IPS-15b (cell line): Measurements from ENCODE around the gene HABP2.

Source experiments
- H3K27me3 ChIP-seq: one replicate; pipeline ENCODE4 v1.6.1; 2013; ENCODE audit warnings: low read length; ENCODE audit not compliant: control insufficient read depth, insufficient read depth
- H3K36me3 ChIP-seq: one replicate; pipeline ENCODE4 v1.6.1; 2013; ENCODE audit warnings: low read length; ENCODE audit not compliant: control insufficient read depth, insufficient read depth
- H3K4me1 ChIP-seq: one replicate; pipeline ENCODE4 v1.6.1; 2013; ENCODE audit warnings: mild to moderate bottlenecking, low read length; ENCODE audit not compliant: control insufficient read depth, insufficient read depth
- H3K4me3 ChIP-seq: one replicate; pipeline ENCODE4 v1.5.1; 2013; ENCODE audit warnings: low read depth, low read length
- H3K9ac ChIP-seq: one replicate; pipeline ENCODE4 v1.6.1; 2013; ENCODE audit warnings: low read depth, mild to moderate bottlenecking, low read length
- H3K9me3 ChIP-seq: one replicate; pipeline ENCODE4 v1.6.1; 2013; ENCODE audit warnings: mild to moderate bottlenecking, low read length; ENCODE audit not compliant: control insufficient read depth, insufficient read depth

Gene HABP2

DNA sequence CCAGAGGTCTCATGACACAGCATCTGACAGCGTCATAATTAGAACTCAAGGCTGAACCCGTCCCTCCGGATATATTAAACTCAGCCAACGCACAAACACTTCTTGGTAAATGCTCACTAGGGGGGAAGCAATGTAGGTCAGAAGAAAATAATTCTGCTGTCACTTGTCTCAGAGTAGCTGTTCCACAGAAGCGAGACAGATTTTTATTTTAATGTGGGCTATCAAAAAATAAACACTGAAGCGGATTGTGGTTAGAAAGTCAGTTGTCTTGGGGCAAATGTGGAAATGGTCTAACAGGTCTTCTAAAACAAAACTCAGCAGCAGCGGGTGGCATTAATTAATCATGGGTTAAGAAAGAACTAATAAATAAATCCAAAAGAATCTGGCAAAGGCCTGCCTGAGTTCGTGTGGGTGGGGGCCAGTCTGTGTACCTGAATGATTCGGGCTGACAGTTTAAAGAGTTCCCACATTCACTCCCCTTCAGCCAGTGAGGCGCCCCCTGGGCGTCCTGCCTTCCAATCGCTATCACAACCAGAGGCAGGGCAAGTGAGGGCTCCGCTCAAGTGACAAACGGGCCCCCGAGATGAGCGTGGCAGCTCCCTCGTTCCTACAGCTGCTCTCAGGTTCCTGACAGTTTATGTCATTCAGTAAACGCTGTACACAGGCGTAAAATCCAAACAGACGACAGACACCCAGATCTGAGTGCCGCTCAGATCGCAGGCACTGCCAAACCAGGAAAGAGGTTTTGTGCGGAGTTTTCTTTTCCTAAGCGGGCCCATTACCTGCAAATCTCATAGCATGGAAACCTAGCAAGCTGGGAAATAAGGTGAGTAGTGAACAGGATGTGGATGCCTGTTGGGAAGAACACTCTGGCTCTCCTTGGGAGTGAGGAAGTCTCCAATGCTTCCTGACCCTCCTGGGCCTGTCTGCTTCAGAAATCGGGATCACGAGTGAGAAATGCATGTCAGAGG, 58.1 kb downstream of the HABP2 start:
- peaks cover 8% of the 10 kb centered on the region for H3K27me3 ChIP-seq
- H3K9me3 ChIP-seq = no peaks in the 10 kb centered on the region
- no peak overlapping the region for H3K9ac ChIP-seq
- no peak overlapping the region for H3K4me3 ChIP-seq
- H3K4me1 ChIP-seq = peaks cover 17% of the 10 kb centered on the region
- no peaks in the 10 kb centered on the region for H3K36me3 ChIP-seq

DNA sequence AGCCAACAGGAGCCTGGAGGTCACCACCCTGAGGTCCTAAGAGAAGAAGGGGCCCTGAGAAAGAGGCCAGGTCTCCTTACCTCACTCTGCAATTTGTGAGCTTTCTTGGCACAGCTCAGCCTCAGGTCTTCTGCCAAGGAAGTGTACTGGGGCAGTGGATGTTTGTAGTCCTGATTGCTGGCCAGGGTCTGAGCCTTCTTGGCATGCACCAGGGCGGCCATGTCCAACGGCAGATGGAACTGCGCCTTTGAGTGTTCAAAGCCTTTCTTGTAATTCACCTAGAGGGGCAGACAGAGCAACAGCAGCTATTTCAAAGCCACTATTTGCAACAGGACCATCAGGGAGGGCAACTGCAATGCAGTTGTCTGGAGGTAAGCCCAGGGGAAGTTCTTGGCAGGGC, 59.3 kb downstream of the HABP2 start:
- no peaks in the 10 kb centered on the region for H3K9me3 ChIP-seq
- no peak overlapping the region for H3K9ac ChIP-seq
- H3K4me3 ChIP-seq = no peak overlapping the region
- H3K4me1 ChIP-seq = peaks cover 21% of the 10 kb centered on the region
- no peaks in the 10 kb centered on the region for H3K36me3 ChIP-seq
- peaks cover 8% of the 10 kb centered on the region for H3K27me3 ChIP-seq

DNA sequence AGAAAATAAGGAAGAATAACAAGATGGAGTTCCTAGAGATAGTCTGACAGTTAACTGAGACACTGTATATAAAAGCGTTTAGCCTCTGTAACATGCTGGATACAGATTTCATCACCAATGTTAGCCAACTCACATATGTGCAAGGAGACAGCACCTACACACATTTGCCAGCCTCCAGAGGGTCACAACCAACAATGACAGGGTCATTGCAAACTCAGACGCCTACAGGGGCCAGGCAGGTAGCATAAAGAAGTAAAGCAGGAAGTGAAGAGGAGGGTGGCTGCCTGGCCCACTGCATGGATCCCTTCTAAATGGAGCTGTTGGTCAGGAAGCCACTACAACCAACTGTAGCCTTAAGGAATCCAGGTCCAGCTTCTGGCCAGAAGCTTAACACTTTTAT, 60.6 kb downstream of the HABP2 start:
- Histone ChIP-seq H3K27me3 (peaks cover 10% of the 10 kb centered on the region), H3K36me3 (no peaks in the 10 kb centered on the region), H3K9ac (no peak overlapping the region), H3K4me3 (no peak overlapping the region), H3K4me1 (peaks cover 25% of the 10 kb centered on the region), H3K9me3 (no peaks in the 10 kb centered on the region)

DNA sequence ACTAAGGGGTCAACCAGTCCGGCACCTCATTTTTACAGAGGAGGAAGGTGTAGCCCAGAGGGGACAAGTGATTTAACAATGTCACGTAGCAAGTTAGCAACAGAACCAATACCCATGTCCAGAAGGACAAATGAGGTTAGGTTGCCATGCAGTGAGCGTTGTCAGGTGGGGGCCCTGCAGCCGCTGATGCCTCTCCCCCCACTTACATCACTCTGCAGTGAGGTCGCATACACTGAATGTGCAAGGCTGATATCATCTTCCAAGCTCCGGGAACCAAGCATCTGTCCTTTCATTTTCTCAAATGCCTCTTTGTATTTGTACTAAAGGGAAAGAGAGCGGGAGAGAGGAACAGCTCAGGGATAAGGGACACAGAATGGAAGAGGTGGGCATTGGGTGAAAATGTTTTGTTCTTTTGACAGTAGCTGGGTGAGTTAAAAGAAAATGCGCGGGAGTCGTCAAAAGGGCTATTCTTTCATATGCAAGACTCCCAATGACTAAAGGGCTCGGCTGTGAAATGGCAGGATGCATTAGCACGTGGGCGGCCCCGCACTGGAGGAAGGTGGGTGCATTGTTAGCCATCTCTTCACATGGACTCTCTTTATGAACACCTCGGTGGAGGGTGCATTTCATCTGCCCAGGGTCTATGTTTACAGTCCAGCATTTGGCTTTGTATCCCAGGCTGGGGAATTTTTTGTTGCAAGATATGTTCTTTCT, 61.3 kb downstream of the HABP2 start:
- no peak overlapping the region for H3K9ac ChIP-seq
- H3K9me3 ChIP-seq = no peaks in the 10 kb centered on the region
- no peaks in the 10 kb centered on the region for H3K36me3 ChIP-seq
- peaks cover 13% of the 10 kb centered on the region for H3K27me3 ChIP-seq
- peaks cover 25% of the 10 kb centered on the region for H3K4me1 ChIP-seq
- no peak overlapping the region for H3K4me3 ChIP-seq

DNA sequence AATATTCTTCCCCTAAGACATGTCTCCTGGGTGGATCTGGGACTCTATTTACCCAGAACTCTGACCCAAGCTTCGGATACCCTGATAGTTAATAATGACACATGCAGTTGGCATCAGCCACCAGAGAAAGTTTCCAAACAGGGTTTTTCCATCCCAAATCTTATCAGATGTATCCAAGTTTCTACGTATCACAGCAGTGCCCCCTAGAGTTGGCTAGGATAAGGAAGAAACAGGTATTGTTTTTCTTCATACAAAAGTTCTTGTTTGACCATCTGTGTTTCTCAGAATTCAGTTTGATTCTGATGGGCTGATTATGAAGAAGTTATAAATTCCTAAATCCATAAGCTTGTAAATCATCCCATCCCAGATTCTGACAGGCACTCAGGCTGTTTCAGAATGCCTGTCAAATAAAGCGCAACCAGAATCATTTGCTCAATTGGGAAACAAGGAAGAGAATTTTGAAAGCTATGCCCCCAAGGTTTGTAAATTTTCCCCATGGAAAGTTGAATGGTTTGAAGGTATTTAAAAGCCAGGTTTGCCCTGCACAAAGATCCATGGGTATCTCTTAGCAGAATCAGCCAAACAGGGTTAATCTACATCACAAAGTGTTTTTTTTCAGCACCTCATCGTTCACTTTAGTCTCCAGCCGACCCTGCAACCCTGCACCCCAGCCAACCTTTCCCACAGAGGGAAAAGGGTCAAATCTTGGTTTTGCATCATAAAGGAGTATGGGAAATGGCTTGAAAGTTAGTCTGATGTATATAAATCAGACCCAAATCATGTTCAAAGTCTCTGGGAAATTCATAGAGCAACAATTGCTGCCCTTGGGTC, 63.6 kb downstream of the HABP2 start:
- peaks cover 24% of the 10 kb centered on the region for H3K4me1 ChIP-seq
- H3K27me3 ChIP-seq = peaks cover 13% of the 10 kb centered on the region

DNA sequence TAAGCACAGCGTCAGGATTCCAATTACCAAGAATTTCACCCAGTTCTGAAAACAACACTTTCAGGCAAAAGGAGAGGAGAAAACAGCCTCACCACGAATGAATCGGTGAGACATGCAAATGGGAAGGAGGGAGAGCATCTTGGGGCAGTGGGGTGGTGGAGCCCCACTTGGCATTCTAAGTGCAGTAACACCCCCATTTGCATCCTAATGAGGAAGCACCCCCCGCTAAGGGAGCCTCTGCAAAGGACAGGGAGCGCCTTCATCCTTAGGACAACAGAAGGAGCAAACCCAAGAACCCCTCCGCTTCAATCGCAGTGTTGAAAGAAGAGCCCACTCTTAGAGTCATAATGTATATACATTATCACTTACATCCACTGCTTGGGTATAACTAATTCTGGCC, 64.2 kb downstream of the HABP2 start:
- Histone ChIP-seq H3K27me3 (peaks cover 12% of the 10 kb centered on the region), H3K9me3 (no peaks in the 10 kb centered on the region), H3K4me1 (peaks cover 24% of the 10 kb centered on the region), H3K4me3 (peak overlapping the region; percentile 18), H3K9ac (no peak overlapping the region), H3K36me3 (no peaks in the 10 kb centered on the region)

More for the DNA sequence above, 63.6 kb downstream of the HABP2 start:
- peak overlapping the region; percentile 18 for H3K4me3 ChIP-seq
- H3K36me3 ChIP-seq = no peaks in the 10 kb centered on the region
- H3K9ac ChIP-seq = no peak overlapping the region
- H3K9me3 ChIP-seq = no peaks in the 10 kb centered on the region

DNA sequence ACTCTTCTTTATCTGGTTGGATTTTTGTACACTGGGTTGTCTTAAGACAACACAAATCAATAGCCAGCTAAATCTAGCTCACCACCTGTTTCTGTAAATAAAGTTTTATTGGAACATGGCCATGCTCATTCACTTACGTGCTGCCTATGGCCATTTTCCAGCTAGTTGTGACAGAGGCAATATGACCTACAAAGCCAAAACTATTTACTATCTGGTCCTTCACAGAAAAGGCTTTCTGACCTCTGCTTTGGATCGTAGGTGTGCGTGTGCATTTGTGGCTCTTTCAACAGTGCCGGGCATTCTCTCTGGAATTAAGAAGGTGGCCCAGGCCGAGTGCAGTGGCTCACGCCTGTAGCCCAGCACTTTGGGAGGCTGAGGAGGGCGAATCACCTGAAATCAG, 65.5 kb downstream of the HABP2 start:
- H3K9me3 ChIP-seq = no peaks in the 10 kb centered on the region
- H3K4me1 ChIP-seq = peaks cover 24% of the 10 kb centered on the region
- H3K9ac ChIP-seq = no peak overlapping the region
- H3K4me3 ChIP-seq = no peak overlapping the region
- H3K27me3 ChIP-seq = peaks cover 12% of the 10 kb centered on the region
- no peaks in the 10 kb centered on the region for H3K36me3 ChIP-seq

DNA sequence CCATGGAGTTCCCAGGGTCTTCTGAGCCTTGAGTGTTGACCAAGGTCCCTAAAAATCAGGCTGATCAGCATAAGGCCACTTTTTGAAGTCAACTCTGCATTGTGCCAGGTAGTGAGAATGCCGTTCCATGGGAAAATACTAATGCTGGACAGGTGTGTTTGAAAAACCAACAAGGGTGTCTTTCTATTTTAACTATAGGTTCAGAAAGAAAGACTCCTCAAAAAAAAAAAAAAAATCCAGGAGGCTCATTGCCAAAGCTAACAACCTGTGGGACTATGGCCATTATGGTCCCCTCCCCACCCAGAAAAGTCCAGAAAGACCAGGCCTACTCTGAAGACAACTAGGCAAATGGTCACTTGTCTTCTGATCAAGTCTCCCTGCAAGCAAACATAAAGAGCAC, 66.5 kb downstream of the HABP2 start:
- no peak overlapping the region for H3K9ac ChIP-seq
- peaks cover 20% of the 10 kb centered on the region for H3K4me1 ChIP-seq
- no peaks in the 10 kb centered on the region for H3K36me3 ChIP-seq
- peaks cover 12% of the 10 kb centered on the region for H3K27me3 ChIP-seq
- H3K9me3 ChIP-seq = no peaks in the 10 kb centered on the region
- no peak overlapping the region for H3K4me3 ChIP-seq

DNA sequence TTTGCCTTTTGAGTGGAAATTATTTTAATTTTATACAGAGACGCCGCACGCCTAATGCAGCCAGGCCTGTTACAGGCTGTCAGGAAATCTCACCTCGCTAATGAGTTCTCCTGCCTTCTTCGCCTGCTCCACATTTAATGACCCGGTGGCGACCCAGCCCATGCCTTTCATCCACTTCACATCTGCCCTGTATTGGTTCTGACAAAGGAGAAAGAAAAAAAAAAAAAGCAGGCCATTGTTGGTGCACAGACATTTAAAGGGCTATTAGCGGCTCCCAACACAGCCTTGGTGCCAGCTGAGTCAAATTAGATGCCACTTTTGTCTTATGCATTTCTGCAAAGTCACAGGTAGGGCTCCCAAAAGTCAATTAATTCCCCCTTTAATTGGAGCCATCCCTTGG, 67.7 kb downstream of the HABP2 start:
- peaks cover 15% of the 10 kb centered on the region for H3K4me1 ChIP-seq
- peaks cover 8% of the 10 kb centered on the region for H3K27me3 ChIP-seq
- H3K9me3 ChIP-seq = no peaks in the 10 kb centered on the region
- H3K4me3 ChIP-seq = no peak overlapping the region
- no peak overlapping the region for H3K9ac ChIP-seq
- no peaks in the 10 kb centered on the region for H3K36me3 ChIP-seq

DNA sequence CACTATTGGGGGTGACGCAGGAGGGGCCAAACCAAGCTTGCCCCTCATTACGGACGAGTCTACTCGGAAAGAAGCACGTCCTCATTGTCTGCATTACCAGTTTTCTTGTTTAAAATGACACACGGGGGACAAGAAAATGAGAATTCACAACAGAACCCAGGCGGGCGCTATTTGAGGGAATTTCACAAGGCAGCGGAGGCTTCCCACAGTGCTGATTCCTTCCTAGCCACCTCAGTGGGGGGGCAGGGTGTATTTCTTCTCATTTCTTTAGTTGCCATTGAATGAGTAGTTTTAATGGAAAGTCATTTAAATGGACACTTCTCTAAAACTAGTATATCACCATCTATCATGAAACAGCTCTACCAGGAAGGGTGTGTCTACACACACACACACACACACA, 68.1 kb downstream of the HABP2 start:
- Histone ChIP-seq H3K4me1 (peaks cover 11% of the 10 kb centered on the region), H3K27me3 (peaks cover 8% of the 10 kb centered on the region)

DNA sequence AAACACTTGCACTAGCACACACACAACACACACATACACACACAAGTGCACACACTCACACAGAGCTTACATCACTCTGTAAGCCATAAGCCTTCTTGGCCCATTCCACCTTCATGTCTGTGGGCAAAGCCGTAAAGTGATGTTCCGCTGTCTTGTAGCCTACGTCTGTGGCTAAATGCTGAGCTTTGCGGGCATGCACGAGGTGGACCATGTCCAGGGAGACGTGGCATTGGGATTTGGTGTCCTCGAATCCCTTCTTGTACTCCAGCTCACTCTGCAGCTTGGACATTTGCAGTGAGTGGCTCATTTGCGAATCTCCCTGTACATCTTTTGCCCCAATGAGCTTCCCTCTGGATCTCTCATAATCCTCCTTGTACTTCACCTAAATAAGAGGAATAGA, 68.9 kb downstream of the HABP2 start:
- no peaks in the 10 kb centered on the region for H3K9me3 ChIP-seq
- no peak overlapping the region for H3K4me3 ChIP-seq
- no peak overlapping the region for H3K9ac ChIP-seq
- H3K4me1 ChIP-seq = peaks cover 7% of the 10 kb centered on the region
- H3K27me3 ChIP-seq = peaks cover 8% of the 10 kb centered on the region
- H3K36me3 ChIP-seq = no peaks in the 10 kb centered on the region

More for the DNA sequence above, 68.1 kb downstream of the HABP2 start:
- Histone ChIP-seq H3K36me3 (no peaks in the 10 kb centered on the region), H3K9me3 (no peaks in the 10 kb centered on the region), H3K9ac (no peak overlapping the region), H3K4me3 (no peak overlapping the region)
